HepG2 (cell line): ENCODE data around the gene FDXACB1. TPM values are rescaled to one million over a fixed set of nuclear protein-coding genes. Genes with fewer than 3 reads are reported as not detected.
A peak's percentile ranks its signal among the peaks of the same experiment; 100 is the strongest.

Experiments used
- AGO2 ChIP-seq: fragments of 200-400 bp; formaldehyde crosslinking; optimal IDR thresholded peaks from 2 replicates; pipeline ENCODE3; 2017; ENCODE audit warnings: mild to moderate bottlenecking, low read depth, low read length, moderate library complexity
- CENPT ChIP-seq: sonication (generic); formaldehyde crosslinking; IDR thresholded peaks from 2 replicates; pipeline ENCODE4 v1.8.0; 2022; ENCODE audit warnings: low read depth, mild to moderate bottlenecking, moderate library complexity, missing genetic modification reagents
- LRRFIP1 ChIP-seq: sonication (generic); formaldehyde crosslinking; conservative IDR thresholded peaks from 2 replicates; pipeline ENCODE4 v1.4.0; 2020; ENCODE audit warnings: missing genetic modification reagents
- MAZ ChIP-seq, 2 experiments: sonication (generic) in 1 of 2; formaldehyde crosslinking in 1 of 2; IDR thresholded peaks; 2 replicates each; pipeline versions ENCODE4 v1.5.0 to v1.6.1; 2012 to 2020; ENCODE audit warnings: low read depth in 2 of 2, mild to moderate bottlenecking in 2 of 2, borderline replicate concordance in 1 of 2, improper control_type of control experiment in 1 of 2, low read length in 1 of 2, missing genetic modification reagents in 1 of 2, moderate library complexity in 1 of 2
- PRDM10 ChIP-seq: sonication (generic); formaldehyde crosslinking; IDR thresholded peaks from 2 replicates; pipeline ENCODE4 v1.4.0; 2020; ENCODE audit warnings: low read depth, missing genetic modification reagents
- SOX13 ChIP-seq, 3 experiments: fragments of 450-650 bp in 1 of 3; sonication (generic) in 1 of 3; formaldehyde crosslinking in 1 of 3; IDR thresholded peaks in 2 of 3; conservative IDR thresholded peaks in 1 of 3; 2 replicates each; pipeline versions ENCODE4 v1.5.0 to v1.6.1; 2016 to 2020; ENCODE audit warnings: antibody characterized with exemption in 1 of 3, mild to moderate bottlenecking in 1 of 3, missing compliant biosample characterization in 1 of 3, missing genetic modification reagents in 1 of 3, moderate library complexity in 1 of 3
- TEAD3 ChIP-seq: optimal IDR thresholded peaks from 2 replicates; pipeline ENCODE3; 2016; ENCODE audit warnings: borderline replicate concordance
- ZNF230 ChIP-seq: sonication (generic); formaldehyde crosslinking; IDR thresholded peaks from 2 replicates; pipeline ENCODE4 v1.4.0; 2020; ENCODE audit warnings: mild to moderate bottlenecking, missing genetic modification reagents
- ZNF431 ChIP-seq: sonication (generic); formaldehyde crosslinking; IDR thresholded peaks from 2 replicates; pipeline ENCODE4 v1.9.0; 2022; ENCODE audit warnings: missing genetic modification reagents, low read depth, mild to moderate bottlenecking, borderline replicate concordance
- ZNF441 ChIP-seq: sonication (generic); formaldehyde crosslinking; IDR thresholded peaks from 2 replicates; pipeline ENCODE4 v1.7.0; 2021; ENCODE audit warnings: missing genetic modification reagents, borderline replicate concordance
- ZSCAN5A ChIP-seq: sonication (generic); formaldehyde crosslinking; IDR thresholded peaks from 2 replicates; pipeline ENCODE4 v1.8.0; 2022; ENCODE audit warnings: mild to moderate bottlenecking, missing genetic modification reagents, borderline replicate concordance
- polyA plus RNA-seq, 8 experiments: library from polyadenylated mRNA; depleted of rRNA in 3 of 8; stranded (reverse) in 7 of 8; unstranded in 1 of 8; fragments of >200 nt; fragmentation: Illumina TruSeq in 4 of 8; extraction: Trizol in 4 of 8; gene quantifications; 2 replicates each; pipeline versions ENCODE4 v1.2.1 to v1.2.3, GENCODE V29; 2011 to 2016; ENCODE audit warnings: low read depth in 4 of 8, missing spikeins in 1 of 8, mixed read lengths in 1 of 8; ENCODE audit not compliant: insufficient read depth in 1 of 8
- total RNA-seq, 5 experiments: library from RNA; depleted of rRNA; stranded (reverse); fragments of >200 nt; fragmentation: Illumina TruSeq; extraction: Trizol; gene quantifications; 2 replicates each; pipeline ENCODE4 v1.2.3, GENCODE V29; 2016; ENCODE audit warnings: low read depth in 1 of 5

Gene FDXACB1
- total and polyA plus RNA-seq, 2 of the 13 experiments (the other 11 are each of a cell fraction or from before 2014, with no cell fraction given) = 1.1 to 3.4 TPM

GRCh38 chr11:111870886-111871692, 7.9 kb downstream of the FDXACB1 start, which contains the start of gene ALG9 (continued):
- no peak for TF ChIP-seq SOX13 (IDR thresholded peaks at IDR 0.05)
- peak in 1 of 2 experiments; percentile 39; a peak in 1 of 4 replicates for TF ChIP-seq SOX13 (CRISPR knock-in tag; conservative IDR thresholded peaks at IDR 0.05 in 1 of 2, IDR thresholded peaks at IDR 0.05 in 1 of 2)
- TF ChIP-seq TEAD3 (CRISPR knock-in tag) = peak; percentile 33
- peak; percentile 67 for TF ChIP-seq AGO2
- TF ChIP-seq ZSCAN5A (CRISPR knock-in tag) = no peak
- 0 out of 2 replicates have a peak, but pooled peaks have one; percentile 31 for TF ChIP-seq ZNF441 (CRISPR knock-in tag)
- TF ChIP-seq ZNF230 = no peak
- TF ChIP-seq PRDM10 (CRISPR knock-in tag) = no peak
- peak; percentile 86; the same call in 1 of the 2 replicates for TF ChIP-seq ZNF431 (CRISPR knock-in tag)
- TF ChIP-seq MAZ (IDR thresholded peaks at IDR 0.05; ENCODE audit: borderline replicate concordance, low read depth, low read length) = no peak
- peak; percentile 66 for TF ChIP-seq MAZ (CRISPR knock-in tag; IDR thresholded peaks at IDR 0.05; ENCODE audit: low read depth)
- TF ChIP-seq LRRFIP1 (CRISPR knock-in tag) = no peak
- TF ChIP-seq CENPT = no peak; the same call in 1 of the 2 replicates
